ENCODE data around the gene FAM131B.
A peak's percentile ranks its signal among the peaks of the same experiment; 100 is the strongest.

FAM131B gene

DNA sequence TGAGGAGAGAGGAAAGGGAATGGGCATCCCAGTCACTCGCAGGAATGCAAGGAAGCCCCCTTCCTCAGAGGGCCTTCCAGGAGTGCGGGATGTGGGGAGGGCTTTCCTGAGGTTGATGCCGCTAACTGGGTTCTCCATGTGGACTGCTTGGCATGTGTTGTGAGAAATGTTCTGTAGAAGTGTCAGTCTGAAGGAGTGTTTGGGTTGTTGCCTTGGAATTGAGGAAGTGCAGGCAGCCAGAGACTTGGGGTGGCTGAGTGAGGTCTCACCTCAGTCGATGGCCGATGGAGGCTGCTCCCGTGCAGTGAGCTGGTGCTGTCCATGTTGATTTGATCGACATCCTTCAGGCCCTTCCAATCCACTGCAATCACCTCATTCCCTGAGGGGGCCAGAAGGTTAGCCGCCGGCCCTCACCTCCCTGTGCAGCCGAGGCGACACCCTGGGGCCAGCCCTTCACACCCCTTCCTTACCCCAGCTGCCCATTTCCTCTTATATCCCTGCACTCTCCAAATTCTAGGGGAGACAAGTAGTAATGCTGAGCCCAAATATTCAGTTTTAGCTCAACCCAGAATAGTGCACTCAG, 2.7 kb downstream of the FAM131B start:
- no peak for DNase-seq (ENCODE audit: low read depth in 2 of 2)

DNA sequence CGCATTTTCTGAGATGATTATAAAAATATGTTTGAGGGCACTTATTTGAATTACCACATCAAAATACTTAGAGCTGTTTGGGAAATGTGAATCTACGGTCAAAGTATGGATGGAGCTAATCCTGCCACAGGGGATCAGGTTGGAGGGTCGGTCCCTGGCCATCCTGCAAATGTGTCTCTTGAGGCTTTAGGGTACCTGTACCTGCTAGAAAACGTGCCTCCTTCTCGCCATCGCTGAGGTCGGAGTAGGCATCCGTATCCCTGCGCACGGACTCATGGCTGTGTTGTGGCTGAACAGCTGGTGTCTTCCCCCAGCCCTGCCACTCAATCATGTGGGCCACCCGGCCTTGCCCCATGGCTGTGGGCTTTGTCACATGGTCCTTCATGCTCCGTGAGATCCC, 3.9 kb downstream of the FAM131B start:
- no peak for DNase-seq (ENCODE audit: low read depth in 2 of 2)

DNA sequence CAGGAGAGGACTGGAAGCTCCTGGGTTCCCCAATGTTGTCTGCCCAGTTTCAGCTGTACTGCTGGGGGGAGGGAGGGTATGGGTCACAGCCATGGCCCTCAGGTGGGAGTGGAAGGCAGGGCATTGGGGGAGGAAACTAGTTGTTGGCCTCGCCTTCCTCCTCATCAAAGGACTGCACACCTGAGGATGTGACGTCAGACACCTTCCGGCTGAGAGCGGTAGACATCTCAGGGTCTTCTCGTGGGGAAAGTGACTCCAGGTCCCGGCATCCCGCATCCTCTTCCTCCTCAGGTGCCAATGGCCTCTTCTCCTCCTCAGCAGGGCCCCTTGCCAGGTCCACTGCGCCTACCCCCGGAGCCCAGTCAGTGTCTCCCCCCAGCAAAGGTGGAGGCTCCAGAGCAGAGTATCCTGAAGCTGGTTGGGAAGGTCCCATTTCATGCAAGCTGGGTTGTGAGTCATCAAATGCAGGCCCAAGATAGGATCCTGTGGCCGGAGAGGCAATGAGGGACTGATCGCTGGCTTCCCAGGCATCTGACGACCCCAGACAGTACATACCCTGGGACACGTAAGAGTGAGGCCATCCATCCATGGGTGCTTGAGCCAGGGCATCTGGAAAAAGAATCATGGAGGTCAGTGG, 6.0 kb downstream of the FAM131B start:
- no peak for DNase-seq (ENCODE audit: low read depth in 2 of 2)

DNA sequence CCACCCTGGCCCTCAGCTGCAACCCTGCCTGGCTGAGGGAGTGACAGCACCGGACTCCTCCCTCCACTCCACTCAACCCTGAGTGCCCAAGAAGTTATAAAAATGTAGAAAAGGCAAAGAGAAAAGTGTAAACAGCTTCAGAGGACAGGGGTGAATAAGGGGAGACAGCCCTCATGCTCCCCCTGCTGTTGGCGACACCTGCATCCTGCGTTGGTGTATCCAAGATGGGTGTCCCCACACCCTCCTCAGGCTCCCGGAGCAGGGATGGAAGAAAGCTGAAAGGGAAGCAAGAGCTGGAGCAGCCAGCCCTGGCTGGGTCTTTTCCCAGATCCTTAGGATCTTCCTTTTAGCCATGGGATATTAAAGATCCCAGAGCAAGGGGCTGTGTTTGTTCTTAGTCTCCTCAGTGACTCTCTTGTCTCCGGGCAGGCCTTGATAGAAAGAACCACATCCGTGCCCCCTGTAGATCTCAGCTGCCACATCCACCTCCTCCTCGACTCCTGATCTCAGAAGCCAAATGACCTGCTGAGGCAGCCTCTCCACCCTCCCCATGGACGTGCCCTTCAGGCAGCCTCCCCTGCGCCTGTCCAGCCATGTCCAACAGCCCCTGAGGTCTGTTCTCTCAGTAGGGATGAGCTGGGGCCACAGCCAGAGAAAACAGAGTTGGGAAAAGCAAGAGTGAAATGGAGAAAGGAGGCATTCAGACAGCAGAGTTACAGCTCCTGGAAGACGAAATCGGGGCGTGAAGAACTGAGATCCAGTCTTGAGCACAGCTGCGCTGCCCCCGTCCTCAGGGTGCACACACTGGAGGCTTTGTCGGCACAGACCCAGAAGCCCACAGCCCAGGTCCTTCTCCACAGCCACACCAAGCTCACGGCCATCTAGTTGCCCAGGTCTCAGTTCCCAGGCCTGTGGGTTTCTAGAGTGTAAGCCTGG, 6.8 kb downstream of the FAM131B start:
- no peak for DNase-seq (ENCODE audit: low read depth in 2 of 2)

DNA sequence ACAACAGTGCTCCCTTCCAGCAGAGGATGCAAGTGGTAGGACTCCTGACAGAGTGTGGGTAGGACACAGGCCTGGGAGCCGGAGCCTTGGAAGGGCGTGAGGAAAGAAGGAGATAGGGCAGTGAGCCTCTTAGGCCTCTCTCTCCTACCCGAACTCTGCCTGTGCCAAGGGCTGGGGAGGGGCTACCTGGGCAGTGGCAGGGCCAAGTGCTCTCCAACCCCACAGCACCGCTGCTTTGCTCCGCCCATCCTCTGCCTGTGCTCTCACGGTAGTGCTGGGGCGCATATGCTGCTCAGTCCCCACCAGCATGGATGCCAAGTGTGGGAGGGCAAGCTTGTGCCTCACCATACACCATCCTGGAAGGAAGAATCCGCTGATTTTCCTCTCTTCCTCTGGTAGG, 7.5 kb downstream of the FAM131B start:
- DNase-seq (ENCODE audit: low read depth in 2 of 2) = no peak

DNA sequence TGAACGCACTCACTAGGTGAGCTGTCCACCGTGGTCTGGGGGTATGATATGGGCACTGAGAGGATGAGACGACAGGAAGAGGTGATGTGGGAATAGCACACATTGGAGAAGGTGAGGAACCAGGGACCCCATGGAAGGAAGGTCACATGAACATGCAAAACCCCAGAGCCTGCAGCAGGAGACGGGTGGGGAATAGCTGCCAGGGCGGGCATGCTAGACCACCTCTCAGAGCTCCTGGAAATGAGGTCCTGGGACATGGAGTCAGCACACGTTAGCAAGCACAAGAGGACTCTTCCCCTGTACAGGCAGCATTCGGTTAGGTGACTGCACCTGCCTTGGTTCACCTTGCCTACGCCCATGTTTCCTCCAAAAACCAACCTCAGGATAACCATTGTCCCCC, 8.1 kb downstream of the FAM131B start:
- DNase-seq (ENCODE audit: low read depth in 2 of 2) = no peak

DNA sequence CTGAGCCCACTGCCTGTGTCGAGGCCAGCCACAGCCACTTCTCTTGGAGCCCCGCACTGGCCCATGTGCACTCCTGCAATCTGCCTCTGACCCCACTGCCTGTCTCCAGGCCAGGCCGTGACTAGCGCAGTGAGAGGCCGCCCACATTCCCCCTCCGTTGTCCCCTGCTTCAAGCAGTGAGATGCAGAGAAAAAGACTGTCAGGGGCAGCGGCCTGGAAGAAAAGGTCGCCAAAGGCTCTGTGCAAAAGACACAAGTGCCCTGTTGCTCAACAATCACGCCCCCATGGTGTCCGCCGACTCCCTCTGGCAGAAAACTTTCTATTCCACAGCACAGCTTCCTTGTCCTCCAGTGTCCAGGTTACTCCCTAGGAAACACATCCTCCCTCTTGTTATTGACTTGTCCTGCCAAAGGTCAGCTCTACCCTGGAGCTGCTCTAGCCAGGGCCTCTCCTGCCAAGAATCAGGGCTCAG, 9.9 kb downstream of the FAM131B start:
- DNase-seq (ENCODE audit: low read depth in 2 of 2) = no peak

DNA sequence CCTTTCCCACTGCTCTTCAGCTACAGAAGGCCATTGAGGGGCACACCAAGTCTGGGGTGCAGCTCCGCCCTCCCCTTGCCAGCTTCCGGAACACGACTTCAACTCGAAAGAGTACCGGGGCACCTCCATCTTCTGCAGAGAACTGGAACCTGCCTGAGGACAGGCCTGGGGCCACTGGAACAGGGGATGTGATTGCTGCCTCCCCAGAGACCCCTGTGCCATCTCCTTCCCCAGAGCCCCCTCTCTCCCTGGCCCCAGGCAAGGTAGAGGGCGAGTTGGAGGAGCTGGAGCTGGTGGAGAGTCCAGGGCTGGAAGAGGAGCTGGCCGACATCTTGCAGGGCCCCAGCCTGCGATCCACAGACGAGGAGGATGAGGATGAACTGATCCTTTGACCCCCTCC, 10.9 kb downstream of the FAM131B start:
- no peak for DNase-seq (ENCODE audit: low read depth in 2 of 2)

DNA sequence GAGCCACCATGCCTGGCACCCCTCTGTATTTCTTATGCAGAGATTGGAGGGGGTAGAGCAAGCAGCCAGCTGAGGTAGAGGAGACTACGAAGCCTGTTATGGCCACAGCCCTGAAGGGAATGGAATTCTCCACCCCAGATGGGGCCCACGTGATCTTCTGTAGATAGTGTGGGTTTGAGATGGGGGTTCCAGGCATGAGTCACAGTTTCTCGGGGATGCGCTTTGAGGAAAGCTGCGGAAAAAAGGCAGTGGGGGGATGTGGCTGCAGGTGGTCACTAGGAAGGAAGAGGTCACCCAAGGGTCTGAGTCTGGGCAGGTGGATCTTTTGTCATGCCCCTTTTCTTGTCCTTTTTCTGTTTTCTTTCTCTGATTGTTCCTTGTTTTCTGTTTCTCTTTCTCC, 11.5 kb downstream of the FAM131B start:
- DNase-seq (ENCODE audit: low read depth in 2 of 2) = no peak

DNA sequence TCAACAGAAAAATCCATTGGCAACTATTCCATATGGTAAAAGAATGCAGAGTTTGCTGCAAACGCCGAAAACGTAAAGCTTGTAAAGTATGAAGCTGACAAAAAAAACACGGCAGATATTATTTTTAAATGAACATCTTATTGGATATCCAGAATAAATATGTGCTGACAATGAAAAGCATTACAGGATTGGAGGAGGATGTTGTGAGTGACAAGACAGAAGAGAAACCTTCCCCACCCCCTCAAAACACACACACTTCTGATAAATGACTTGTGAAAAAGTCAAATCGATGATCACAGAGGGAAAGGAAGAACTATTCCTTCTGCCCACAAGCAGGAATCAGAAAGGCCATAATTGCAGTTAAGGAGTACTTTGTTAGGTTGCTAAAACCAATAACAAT, 14.6 kb downstream of the FAM131B start:
- DNase-seq (ENCODE audit: low read depth in 2 of 2) = no peak

DNA sequence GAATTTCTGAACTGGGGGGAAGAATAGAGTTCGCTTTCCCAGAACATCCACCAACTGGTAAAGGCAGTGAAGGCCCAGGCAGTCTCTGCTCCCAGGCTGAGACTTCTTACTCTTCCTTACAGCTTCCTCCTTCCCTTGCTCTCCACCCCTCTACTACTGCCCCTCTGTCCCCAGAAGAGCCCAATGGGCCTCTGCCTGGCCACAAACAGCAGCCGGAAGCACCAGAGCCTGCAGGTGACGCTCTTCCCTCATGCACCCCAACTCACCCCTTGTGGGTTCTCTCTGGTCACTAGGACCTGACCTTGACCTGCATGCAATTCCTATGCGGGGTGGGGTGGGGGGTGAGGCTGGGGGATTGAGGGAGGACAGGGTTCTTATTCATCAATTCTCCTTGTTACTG, 16.5 kb downstream of the FAM131B start:
- DNase-seq (ENCODE audit: low read depth in 2 of 2) = no peak

DNA sequence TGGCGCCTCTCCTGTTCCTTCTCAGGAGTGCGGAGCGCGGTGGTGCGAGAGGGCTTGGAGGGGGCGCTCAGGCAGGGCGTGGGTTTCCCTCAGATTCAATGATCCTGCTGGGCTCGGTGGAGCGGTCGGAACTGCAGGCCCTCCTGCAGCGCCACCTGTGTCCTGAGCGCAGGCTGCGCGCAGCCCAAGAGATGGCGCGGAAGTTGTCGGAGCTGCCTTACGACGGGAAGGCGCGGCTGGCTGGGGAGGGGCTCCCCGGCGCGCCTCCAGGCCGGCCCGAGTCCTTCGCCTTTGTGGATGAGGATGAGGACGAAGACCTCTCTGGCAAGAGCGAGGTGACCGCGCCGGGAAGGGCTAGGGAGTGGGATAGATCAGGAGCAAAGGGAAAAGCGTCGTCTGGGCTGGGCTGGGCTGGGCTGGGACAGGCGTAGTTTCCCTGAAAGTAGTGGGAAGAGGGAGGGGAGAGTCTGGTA, 17.0 kb downstream of the FAM131B start:
- peak; percentile 28 to 46 for DNase-seq (ENCODE audit: low read depth in 2 of 2)

DNA sequence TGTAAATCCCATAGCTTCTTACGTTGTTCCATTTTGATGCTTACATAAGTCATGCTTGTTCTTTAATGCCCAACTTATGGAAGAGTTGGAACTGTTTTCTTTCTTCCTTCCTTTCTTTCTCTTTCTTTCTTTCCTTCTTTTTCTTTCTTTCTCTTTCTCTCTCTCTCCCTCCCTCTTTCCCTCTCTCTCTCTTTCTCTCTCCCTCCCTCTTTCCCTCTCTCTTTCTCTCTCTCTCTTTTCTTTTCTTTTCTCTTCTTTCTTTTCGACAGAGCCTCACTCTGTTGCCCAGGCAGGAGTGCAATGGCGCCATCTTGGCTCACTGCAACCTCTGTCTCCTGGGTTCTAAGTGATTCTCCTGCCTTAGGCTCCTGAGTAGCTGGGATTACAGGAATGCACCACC, 18.9 kb downstream of the FAM131B start:
- no peak for DNase-seq (ENCODE audit: low read depth in 2 of 2)

DNA sequence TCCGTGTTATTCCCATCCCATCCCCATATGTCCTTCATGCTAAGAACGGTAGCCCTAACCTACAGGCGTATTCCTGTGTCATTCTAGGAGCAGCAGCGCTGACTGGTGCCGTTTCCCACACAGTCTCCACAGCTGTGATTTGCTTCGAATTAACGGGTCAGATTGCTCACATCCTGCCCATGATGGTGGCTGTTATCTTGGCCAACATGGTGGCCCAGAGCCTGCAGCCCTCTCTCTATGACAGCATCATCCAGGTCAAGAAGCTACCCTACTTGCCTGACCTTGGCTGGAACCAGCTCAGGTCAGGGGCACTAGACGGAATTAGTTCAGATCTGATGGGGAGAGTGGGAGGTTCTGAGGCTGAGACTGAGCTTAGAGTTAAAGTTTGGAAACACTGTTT, 20.7 kb downstream of the FAM131B start:
- DNase-seq (ENCODE audit: low read depth in 2 of 2) = no peak

DNA sequence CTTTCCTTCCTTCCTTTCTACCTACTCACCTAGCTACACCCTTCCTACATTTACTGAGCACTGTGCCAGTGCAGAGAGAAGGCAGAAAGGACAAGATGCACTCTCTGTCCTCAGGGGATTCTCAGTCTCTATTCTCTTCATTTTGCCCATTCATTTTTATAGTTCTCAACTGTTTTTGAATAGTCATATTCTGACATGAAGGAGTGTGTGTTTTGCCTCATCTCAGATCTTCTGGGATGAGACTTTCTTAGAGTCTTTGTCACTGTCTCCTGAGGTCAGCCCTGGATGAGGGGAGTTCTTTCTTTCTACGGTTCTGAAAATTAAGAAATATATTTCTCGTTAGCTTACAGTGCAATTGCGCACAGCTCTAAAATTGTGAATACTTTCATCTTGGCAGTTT, 25.3 kb downstream of the FAM131B start:
- DNase-seq (ENCODE audit: low read depth in 2 of 2) = no peak

DNA sequence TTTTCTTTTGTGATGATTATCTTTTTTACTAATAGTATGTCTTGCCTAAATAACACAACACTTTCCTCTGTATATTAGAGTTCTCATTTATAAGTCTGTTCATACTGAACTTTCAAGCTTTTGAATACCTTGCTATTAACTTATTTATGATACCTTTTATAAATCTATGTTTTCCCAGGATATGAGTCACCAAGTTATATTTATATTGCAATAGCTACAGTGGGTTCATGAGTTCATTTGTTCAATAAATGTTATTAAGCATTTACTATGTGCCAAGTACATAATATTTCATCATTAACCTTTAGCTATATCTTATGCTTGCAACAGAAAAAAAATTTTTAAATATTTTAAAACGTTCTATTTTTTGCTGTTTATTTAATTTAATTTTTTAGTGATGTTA, 28.3 kb downstream of the FAM131B start:
- no peak for DNase-seq (ENCODE audit: low read depth in 2 of 2)

DNA sequence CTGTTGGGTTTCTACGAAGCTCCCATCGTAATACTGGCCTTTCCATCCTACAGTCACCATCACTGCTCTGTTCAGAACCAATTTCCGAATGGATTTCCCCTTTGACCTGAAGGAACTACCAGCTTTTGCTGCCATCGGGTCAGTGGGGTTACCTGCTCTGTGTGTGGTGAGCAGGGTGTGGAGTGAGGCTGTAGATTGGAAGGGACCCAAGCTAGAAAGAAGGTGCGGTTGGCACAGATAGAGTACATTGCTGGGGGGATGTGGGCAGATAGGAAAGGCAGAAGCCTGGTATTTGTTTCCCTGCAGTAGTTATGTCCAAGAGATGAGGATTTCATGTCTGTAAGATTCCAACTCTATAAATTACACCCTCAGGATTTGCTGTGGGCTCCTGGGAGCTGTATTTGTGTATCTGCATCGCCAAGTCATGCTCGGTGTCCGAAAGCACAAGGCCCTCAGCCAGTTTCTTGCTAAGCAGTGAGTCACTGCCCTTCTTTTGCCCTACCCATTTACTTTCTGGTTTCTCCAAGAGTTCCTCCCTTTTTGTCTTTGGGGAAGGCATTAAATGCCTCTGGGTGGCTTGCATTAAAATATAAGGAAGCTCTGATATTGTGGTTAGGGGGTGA, 31.2 kb downstream of the FAM131B start:
- DNase-seq (ENCODE audit: low read depth in 2 of 2) = no peak

DNA sequence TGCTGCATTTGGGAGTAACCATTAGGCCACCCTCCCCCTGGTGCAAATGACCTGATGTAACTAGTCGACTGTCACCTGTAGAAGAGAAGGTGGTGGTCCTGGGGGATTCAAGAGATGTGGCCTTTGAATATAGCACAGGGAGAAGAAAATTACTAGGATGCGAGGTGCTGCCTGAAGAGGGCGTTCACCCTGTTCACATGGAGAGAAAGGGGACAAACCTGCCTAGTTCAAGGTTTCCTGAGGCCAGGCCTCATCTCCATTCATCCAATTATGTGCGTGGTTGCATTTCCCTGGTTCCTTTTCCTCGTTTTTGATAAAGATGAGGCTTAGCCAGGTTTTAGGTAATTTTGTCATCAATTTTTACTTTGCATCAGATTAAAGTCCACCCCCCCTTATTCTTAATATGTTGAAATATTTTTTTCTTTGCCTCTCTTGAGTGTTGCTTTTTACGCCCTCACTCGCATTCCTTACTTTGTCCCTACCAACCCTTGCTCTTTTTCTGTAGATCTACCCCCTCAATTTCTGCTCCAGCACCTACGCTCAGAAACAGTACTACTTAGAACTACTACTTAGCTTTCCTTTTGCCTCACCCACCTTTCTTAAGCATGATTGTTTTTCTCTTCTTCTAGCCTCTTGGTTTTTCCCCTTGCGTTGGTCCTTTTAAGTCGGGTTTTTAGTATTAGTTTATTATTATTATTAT, 32.9 kb downstream of the FAM131B start:
- no peak for DNase-seq (ENCODE audit: low read depth in 2 of 2)

DNA sequence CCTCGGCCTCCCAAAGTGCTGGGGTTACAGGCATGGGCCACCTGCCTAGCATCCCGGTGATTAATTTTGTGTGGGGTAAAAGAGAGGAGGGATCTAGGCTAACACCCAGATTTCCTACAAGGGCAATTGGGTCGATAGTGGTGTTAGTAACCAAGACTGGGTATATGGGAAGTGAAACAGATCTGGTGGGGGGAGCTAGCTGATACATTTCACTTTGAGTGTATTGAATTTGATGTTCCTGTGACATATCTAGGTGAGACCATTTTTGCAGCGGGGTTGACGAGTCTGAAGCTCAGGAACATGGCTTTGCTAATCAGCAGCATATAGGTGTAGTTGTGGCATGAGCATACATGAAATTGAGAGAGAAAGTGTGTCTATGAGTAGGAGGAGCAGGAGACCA, 34.6 kb downstream of the FAM131B start:
- no peak for DNase-seq (ENCODE audit: low read depth in 2 of 2)

DNA sequence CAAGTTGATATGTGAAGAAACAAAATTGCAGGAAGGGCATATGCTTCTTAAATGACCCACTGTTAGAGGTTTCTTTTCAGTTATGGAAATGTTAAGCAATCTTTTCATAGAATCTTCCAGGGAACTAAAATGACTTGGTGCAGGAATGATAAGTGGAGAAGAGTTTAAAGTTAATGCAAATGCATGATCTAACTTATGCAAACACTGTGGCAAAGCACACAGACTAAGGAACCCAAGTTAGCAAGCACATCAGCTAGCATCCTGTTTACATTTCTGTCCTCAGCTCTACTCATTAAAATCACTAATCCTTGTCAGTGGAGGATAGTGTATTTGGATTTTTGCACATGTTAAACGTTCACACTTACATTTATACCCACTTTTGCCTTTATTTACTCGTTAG, 37.3 kb downstream of the FAM131B start:
- DNase-seq (ENCODE audit: low read depth in 2 of 2) = no peak

DNA sequence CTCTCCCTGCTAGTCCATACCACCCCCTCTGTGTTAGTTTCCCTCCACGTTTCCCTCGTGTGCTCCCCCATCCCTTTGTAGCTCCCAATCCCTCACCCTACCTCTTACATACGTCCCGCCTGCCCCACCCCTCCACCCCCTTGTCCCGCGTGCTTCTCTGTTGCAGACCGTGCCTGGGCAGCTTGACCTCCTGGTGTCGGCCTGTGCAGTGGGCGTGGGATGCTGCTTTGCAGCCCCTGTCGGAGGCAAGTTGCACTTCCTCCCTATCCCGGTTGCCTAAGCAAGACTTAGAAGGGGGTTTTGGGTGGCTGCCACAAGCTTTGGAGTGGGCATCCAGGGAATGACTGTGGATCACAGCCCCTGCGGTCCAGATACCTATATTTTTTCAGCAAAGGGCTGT, 38.9 kb downstream of the FAM131B start:
- DNase-seq (ENCODE audit: low read depth in 2 of 2) = no peak
